MV-4-11 (cell line): ENCODE measurements around the gene COX7A2.

Source experiments
- DNase-seq: peaks from one replicate; lab custom pipeline; 2025; lab: John Stamatoyannopoulos, UW

Gene COX7A2

GRCh38 chr6:75268121-75268987 lies 24.8 kb upstream of the COX7A2 start:
- DNase-seq: no peak

- DNase-seq: no peak
Measured at GRCh38 chr6:75267461-75267860, 23.9 kb upstream of the COX7A2 start.

- peak; percentile 54 for DNase-seq
Measured at GRCh38 chr6:75266716-75267291, 23.2 kb upstream of the COX7A2 start.

- no peak for DNase-seq
Measured at GRCh38 chr6:75263401-75263750, 19.8 kb upstream of the COX7A2 start.

- DNase-seq: no peak
Measured at GRCh38 chr6:75262716-75263400, 19.3 kb upstream of the COX7A2 start.

- DNase-seq: no peak
Measured at GRCh38 chr6:75261299-75261698, 17.7 kb upstream of the COX7A2 start.

GRCh38 chr6:75257343-75258087 lies 13.9 kb upstream of the COX7A2 start:
- DNase-seq: no peak

GRCh38 chr6:75250552-75250951 lies 7.0 kb upstream of the COX7A2 start:
- no peak for DNase-seq

GRCh38 chr6:75249837-75250236 lies 6.2 kb upstream of the COX7A2 start:
- DNase-seq: no peak

- no peak for DNase-seq
Measured at GRCh38 chr6:75246386-75246785, 2.8 kb upstream of the COX7A2 start.

GRCh38 chr6:75244063-75244584 lies 523 bp upstream of the COX7A2 start:
- DNase-seq: no peak

GRCh38 chr6:75236630-75237029 lies 7.0 kb downstream of the COX7A2 start:
- DNase-seq: no peak

- no peak for DNase-seq
Measured at GRCh38 chr6:75235271-75235670, 8.3 kb downstream of the COX7A2 start.

GRCh38 chr6:75234126-75234865 lies 9.3 kb downstream of the COX7A2 start:
- no peak for DNase-seq

GRCh38 chr6:75233092-75233615 lies 10.4 kb downstream of the COX7A2 start:
- no peak for DNase-seq

GRCh38 chr6:75230484-75231325 lies 12.9 kb downstream of the COX7A2 start:
- DNase-seq: no peak

GRCh38 chr6:75224303-75224926 lies 19.2 kb downstream of the COX7A2 start:
- DNase-seq: no peak

GRCh38 chr6:75223428-75223827 lies 20.2 kb downstream of the COX7A2 start:
- DNase-seq: no peak

GRCh38 chr6:75222261-75222660 lies 21.3 kb downstream of the COX7A2 start:
- no peak for DNase-seq

GRCh38 chr6:75221116-75221515 lies 22.5 kb downstream of the COX7A2 start:
- DNase-seq: no peak
